Measurements from ENCODE around the gene CDON.

DNA sequence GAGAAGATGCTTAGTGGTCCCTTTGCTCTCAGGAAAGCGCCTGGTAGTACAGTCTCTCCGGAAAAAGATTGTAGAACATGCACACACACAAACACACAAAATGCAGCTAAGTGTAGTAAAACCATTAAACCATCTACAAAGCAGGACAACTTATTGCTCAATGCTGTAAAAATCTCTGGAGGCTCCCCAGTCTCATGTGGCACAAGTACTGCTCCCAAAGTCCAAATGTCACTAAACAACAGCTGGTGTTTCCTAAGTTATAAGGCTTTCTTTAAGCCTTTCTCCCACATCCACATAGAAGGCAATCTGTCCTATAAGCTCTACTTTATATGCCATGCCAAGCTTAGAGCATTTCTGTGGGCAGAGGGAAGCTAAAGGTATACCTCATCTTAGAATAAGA is 32.9 kb downstream of the CDON start:
- TF ChIP-seq EZH2 (IDR thresholded peaks at IDR 0.05) (no peak), POLR2AphosphoS5 (IDR thresholded peaks at IDR 0.05; ENCODE audit: borderline replicate concordance, low read depth, low read length) (no peak), FOXP2 (optimal IDR thresholded peaks at IDR 0.05; ENCODE audit: control extremely low read depth, extremely low read length, insufficient read depth) (no peak)

All from SK-N-MC (cell line).